ENCODE measurements around the gene ATPAF1.

GRCh38 chr1:46654012-46654411 is 14.2 kb downstream of the ATPAF1 start:
- no peak for TF ChIP-seq CTCF (conservative IDR thresholded peaks at IDR 0.05)
- TF ChIP-seq ZFX (IDR thresholded peaks at IDR 0.05), result no peak

Data from C4-2B (cell line).